ENCODE measurements around the gene CGNL1. TPM values are rescaled to one million over a fixed set of nuclear protein-coding genes. Genes with fewer than 3 reads are reported as not detected.

CGNL1 gene
- total and polyA plus RNA-seq, 10 of the 15 experiments (the other 5 are each of a cell fraction or from before 2014, with no cell fraction given), result under 0.01 to 0.27 (median 0.04) TPM; not detected in 3

GRCh38 chr15:57380854-57381253, 4.5 kb downstream of the CGNL1 start:
- H3K27me3 ChIP-seq (replicated peaks in 1 of 2; ENCODE audit: control insufficient read depth in 2 of 2, insufficient read depth in 2 of 2, low read length in 1 of 2), result peaks cover 3 to 8% of the 10 kb centered on the region in 2 experiments
- ATAC-seq (no peak), DNase-seq (ENCODE audit: low read depth, low spot score) (no peak), FAIRE-seq (no peak)
- RAD21 ChIA-PET (ENCODE audit: unreplicated experiment), result no interaction called here
- no peak overlapping the region for H3K9ac ChIP-seq (ENCODE audit: control insufficient read depth, insufficient read depth, low read length)
- H3K9me3 ChIP-seq (replicated peaks; ENCODE audit: control insufficient read depth, insufficient read depth, low read length), result no peaks in the 10 kb centered on the region
- WGBS (ENCODE audit: insufficient coverage, insufficient replicate concordance, low lambda C conversion rate, missing lambda C conversion rate), result 41% methylated on average over 2 of the region's 2 CpGs
- H3K27ac ChIP-seq (ENCODE audit: control insufficient read depth, insufficient read depth), result no peak overlapping the region
- POLR2A ChIA-PET, result no interaction called here
- H4K20me1 ChIP-seq (ENCODE audit: control insufficient read depth, insufficient read depth), result no peaks in the 10 kb centered on the region
- in situ Hi-C loops (cut with MboI), result no loop called here
- H2AFZ ChIP-seq (ENCODE audit: control insufficient read depth, low read depth, low read length), result no peak overlapping the region
- H3K36me3 ChIP-seq (ENCODE audit: control insufficient read depth in 2 of 2, insufficient read depth in 2 of 2, low read length in 1 of 2), result no peaks in the 10 kb centered on the region
- H3K4me1 ChIP-seq (ENCODE audit: control insufficient read depth, insufficient read depth, low read length), result no peaks in the 10 kb centered on the region
- SMC1A ChIA-PET (ENCODE audit: uncharacterized antibody, unreplicated experiment), result no interaction called here
- BruUV-seq (replicated peaks), result no TSS peak
- intact Hi-C loops (cut with micrococcal nuclease; ENCODE audit: unreplicated experiment), result no loop called here
- H3K4me2 ChIP-seq (ENCODE audit: control insufficient read depth, insufficient read depth), result no peak overlapping the region
- H3K79me2 ChIP-seq (ENCODE audit: control insufficient read depth, insufficient read depth, low read length), result no peaks in the 10 kb centered on the region
- H3K4me3 ChIP-seq, result no peak overlapping the region
- TF ChIP-seq, protein P1, sequence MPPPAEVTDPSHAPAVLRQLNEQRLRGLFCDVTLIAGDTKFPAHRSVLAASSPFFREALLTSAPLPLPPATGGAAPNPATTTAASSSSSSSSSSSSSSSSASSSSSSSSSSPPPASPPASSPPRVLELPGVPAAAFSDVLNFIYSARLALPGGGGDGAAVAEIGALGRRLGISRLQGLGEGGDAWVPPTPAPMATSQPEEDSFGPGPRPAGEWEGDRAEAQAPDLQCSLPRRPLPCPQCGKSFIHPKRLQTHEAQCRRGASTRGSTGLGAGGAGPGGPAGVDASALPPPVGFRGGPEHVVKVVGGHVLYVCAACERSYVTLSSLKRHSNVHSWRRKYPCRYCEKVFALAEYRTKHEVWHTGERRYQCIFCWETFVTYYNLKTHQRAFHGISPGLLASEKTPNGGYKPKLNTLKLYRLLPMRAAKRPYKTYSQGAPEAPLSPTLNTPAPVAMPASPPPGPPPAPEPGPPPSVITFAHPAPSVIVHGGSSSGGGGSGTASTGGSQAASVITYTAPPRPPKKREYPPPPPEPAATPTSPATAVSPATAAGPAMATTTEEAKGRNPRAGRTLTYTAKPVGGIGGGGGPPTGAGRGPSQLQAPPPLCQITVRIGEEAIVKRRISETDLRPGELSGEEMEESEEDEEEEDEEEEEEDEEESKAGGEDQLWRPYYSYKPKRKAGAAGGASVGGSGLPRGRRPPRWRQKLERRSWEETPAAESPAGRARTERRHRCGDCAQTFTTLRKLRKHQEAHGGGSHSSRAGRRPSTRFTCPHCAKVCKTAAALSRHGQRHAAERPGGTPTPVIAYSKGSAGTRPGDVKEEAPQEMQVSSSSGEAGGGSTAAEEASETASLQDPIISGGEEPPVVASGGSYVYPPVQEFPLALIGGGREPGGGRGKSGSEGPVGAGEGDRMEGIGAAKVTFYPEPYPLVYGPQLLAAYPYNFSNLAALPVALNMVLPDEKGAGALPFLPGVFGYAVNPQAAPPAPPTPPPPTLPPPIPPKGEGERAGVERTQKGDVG (CRISPR knock-in tag; IDR thresholded peaks at IDR 0.05), result no peak
- TF ChIP-seq ASH2L (IDR thresholded peaks at IDR 0.05; ENCODE audit: borderline replicate concordance, low read depth), result no peak
- TF ChIP-seq SMC3 (IDR thresholded peaks at IDR 0.05; ENCODE audit: borderline replicate concordance, low read length), result no peak
- no peak for TF ChIP-seq NRF1 (conservative IDR thresholded peaks at IDR 0.05; ENCODE audit: low read depth, low read length)
- TF ChIP-seq ATF2 (IDR thresholded peaks at IDR 0.05; ENCODE audit: low read length), result no peak
- TF ChIP-seq SMARCA5 (IDR thresholded peaks at IDR 0.05), result no peak
- no peak for TF ChIP-seq BMI1 (IDR thresholded peaks at IDR 0.05; ENCODE audit: borderline replicate concordance)
- CTCF ChIA-PET, result no interaction called here

Measured in GM12878 (cell line).